D341Med (cell line): ENCODE measurements around the gene MCUR1.
"Not testable (repeated sequence)": the region's sequence is repeated elsewhere in the genome, so short reads cannot be mapped to it uniquely, and the experiment has no call there.

Source experiments
- DNase-seq: peaks from one replicate; pipeline ENCODE4 v3.0.0; 2012; ENCODE audit warnings: low spot score

Gene MCUR1

DNA sequence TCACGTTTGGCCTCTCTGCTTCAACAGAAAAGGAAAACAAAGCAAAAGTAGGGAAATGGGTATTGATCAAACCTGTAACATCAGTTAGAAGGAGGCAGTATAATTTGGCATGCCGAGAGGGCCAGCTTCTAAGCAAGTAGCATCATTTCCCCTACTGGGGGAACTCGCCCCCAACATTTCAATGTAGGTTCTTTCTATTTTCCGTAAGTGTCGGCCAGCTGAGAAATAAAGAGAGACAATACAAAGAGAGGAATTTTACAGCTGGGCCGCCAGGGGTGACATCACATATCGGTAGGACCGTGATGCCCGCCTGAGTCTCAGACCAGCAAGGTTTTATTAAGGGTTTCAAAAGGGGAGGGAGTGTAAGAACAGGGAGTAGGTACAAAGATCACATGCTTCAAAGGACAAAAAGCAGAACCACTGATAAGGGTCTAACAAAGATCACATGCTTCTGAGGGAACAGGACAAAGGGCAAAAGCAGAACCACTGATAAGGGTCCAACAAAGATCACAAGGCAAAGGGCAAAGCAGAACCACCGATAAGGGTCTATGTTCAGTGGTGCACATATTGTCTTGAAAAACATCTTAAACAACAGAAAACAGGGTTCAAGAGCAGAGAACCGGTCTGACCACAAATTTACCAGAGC lies 14.4 kb upstream of the MCUR1 start:
- DNase-seq: not testable (repeated sequence)

DNA sequence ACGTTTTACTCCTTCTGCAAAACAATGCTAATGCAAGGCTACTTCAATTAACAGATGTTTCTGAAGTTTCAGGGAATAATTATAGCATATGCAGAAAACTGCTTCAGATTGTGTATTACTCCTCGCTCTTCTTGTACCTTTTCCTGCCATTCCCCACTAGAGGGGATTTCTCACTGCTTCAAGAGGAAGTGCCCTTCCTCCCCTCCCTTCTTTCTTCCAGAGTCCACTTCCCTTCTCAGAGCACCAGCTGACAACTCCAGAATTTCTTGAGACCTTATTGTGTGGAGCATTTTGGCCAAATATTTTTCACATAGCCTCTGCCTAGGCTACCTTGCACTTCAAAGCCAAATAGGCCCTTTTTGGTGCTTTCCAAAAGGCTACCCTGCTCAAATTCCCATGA lies 12.7 kb upstream of the MCUR1 start:
- no peak for DNase-seq

DNA sequence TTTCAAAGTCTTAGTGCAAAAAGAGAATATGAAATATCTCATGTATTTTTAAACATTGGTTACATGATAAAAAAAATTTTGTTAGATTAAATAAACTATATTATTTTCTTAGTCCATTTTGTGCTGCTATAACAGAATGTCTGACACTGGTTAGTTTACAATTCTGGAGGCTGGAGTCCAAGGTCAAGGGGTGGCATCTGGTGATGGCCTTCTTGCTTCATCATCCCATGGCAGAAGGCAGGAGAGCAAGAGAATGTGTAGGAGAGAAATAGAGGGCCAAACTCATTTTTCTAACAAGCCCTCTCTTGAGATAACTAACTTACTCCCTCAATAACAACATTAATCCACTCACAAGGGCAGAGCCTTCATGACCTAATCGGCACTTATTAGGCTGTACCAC lies 11.5 kb upstream of the MCUR1 start:
- DNase-seq: no peak

DNA sequence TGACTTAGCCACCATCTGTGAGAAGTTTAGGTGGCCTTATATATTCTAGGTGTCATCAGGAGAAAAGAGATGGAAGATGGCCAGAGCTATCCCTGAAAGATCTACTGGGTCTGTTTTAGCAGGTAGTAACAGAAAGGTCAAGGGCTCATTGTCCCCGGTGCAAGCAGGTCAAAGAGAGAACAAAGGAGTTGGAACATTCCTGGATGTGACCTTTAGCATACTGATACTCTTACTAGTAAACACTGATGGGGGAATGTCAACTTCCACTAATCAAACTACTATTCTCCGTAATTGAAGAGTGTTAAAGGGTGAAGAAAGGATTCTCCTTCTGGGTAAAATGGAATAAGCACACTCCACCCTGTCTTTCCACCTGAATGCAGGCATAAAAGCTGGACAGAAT lies 4.0 kb upstream of the MCUR1 start:
- no peak for DNase-seq

DNA sequence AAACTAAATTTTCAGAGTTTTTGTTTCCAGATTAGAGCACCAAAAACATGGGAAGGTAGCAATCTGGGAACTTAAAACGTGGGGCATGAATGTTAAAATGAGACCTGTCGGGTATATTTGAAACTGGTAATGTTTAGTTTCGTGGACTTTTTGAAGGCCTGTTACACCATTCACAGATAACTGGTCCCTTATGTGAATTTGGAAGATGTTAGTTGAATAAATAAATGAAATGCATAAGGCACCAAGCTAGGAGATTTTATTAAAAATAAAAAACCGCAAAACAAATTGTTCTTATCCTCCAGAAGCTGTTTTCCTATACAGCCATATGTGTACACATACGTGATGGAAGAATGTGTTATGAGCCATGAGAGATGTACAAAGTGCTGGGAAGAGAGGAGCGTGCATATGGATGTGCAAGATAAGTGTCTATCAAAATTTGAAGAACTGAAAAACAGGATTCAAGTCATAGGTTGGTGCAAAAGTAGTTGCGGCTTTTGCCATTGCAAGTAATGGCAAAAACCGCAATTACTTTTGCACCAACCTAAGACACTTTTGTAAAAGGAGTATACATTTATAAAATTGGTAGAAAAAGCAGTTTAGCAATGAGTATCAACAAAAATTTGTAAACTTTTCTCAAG lies 700 bp upstream of the MCUR1 start:
- no peak for DNase-seq

DNA sequence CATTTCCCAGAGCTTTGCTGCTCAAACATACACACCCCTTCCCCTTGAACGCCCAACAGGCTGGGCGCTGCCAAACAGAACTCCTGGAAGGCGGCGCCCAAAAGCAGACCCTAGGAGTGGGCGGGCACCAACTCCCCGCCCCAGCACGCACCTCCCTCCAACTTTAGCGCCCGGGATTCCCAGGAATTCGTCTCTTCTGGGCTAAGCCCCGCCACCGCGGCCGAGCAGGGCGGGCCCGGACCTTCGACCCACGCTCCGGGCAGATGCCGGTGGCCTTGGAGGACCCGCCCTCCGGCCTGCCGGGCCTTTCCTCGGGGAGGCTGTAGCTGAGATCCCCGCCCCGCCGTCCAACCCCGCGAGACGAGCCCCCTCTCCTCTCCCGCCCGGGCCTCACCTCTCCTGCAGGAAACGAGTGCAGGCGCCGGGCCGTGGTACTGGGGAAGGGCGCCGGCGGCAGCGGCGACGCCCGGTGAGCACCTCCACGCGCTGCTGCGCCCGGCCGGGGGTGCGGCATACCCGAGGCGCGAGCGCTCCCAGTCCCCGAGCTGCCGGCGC lies 659 bp downstream of the MCUR1 start:
- DNase-seq: peak; percentile 87

DNA sequence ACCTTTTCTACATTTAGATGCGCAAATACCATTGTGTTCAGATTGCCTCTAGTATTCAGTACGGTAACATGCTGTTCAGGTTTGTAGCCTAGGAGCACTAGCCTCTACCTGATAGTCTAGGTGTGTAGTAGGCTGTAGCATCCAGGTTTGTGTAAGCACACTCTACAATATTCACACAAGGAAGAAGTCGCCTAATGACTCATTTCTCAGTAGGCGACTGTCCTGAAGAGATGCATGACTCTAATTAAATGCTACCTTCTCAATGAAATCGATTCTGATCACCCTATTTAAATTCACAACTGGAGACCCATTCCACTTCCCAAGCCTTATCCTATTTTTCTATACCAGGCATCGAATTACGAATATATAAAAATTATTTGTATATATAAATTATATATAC lies 1.3 kb downstream of the MCUR1 start:
- no peak for DNase-seq

DNA sequence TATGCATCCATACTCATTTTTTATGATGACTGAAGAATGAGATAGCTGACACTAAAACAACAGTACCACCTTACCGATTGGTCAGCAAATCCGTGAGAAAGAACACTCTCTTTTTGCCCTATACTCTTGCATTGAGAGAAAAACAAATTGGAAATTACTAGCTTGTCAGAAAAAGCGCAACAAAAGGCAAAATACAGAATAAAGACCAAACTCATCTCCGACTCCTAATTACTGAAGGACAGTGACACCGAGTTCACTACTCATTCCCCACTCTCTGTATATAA lies 2.1 kb downstream of the MCUR1 start:
- no peak for DNase-seq

DNA sequence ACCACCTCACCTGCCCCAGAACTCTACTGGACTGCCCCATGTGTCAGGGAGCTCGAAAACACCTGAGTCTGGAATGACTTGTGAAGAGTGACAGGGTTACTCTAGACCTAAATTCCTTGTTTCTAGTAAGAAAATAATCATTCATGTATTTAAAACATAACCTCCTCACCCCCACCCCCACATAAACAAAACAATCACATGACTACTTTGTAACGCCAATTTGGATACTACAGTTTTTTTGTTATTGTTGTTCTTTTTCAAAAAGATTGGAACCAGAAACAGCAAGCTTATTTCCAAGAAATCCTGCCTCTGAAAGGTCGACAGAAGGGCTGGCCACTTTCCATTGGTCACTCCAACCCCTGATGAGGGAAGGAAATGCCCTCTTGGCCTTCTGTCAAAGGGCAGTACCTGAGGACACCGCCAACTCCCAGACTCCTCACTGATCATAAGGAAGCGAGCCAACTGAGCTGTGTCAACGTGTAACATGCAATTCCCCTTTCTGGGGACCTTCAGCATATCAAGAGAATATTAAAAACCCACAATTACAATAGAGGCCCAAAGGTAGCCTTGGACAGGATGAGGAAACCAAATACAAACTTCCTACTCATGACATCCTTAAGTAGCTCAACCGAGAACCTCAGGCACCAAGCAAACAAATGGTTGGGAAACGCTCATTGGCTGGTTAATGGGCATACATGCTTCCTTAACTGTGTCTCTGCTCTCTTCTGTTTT lies 2.6 kb downstream of the MCUR1 start:
- DNase-seq: no peak

DNA sequence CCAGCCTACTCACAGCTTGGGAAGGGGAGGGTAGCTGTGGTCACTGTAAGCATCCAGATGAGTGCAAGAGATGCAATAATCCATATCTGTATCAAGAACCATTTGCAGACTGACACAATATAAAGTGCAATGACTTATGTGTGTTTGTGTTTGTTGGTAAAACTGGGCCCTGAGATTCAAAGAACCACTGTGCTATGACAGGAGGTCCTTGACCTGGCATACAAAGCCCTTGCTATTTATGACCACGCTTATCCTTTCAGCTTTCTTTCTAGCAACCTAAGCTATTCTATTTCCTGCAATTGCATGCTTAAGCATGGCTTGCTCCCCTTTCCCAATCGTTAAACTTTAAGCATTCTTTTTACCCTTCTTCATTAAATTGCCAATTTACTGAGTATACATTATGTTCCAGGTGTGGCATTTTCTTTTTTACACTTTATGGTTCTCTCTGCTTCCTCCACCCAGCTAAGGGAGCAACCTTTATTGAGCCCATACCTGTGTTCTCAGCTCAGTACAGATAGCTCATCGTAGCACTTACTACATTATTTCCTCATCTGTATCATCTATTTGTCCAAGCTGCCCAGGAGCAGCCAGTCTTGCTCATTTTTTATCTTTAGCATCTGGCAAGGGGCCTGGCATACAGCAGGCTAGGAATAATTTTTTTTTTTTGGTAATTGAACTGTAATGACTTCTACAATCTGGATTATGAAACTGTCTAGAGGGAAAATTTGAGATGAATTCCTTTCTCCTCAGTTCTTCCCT lies 3.5 kb downstream of the MCUR1 start:
- no peak for DNase-seq

DNA sequence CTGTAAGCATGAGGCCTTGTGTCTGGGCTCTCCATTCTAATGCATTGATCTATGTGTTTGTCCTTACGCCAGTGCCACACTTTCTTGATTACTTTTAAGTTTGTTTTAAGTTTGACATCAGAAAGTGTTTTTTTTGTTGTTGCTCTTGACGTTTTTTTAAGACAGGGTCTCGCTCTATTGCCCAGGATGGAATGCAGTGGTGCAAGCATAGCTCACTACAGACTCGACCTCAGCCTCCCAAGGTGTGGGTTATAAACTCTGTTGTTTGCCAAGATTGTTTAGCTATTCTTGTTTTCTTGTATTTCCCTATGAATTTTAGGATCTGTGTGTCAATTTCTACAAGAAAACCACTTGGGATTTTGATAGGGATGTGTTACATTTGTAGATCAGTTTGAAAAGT lies 5.6 kb downstream of the MCUR1 start:
- DNase-seq: no peak

DNA sequence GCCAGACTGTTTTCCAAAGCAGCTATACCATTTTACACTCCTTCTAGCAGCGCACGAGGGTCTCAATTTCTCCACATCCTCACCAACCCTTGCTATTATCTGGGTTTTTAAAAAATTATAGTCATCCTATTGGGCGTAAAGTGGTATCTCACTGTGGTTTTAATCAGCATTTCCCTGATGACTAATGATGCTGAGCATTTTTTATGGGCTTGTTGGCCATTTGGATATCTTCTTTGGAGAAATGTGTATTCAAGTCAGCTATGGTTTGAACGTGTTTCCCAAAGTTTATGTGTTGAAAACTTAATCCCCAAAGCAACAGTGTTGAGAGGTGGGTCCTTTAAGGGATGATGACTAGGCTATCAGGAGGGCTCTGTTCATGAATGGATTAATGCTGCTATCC lies 6.7 kb downstream of the MCUR1 start:
- no peak for DNase-seq

DNA sequence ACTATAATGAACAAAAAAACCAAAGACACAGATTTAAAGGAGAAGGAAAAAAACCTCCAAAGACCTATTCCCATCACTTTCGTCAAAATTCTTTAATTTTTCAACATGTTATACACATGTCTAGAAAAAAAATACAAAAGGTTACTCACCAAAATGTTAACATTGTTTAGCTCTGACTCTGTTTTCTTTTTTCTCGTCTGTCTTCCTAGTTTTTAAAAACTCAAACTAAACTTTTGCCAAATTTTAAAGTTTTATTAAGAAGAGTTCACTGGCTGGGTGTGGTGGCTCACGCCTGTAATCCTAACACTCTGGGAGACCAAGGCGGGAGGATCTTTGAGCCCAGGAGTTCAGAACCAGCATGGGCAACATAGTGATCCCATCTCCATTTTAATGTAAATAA lies 10.8 kb downstream of the MCUR1 start:
- no peak for DNase-seq

DNA sequence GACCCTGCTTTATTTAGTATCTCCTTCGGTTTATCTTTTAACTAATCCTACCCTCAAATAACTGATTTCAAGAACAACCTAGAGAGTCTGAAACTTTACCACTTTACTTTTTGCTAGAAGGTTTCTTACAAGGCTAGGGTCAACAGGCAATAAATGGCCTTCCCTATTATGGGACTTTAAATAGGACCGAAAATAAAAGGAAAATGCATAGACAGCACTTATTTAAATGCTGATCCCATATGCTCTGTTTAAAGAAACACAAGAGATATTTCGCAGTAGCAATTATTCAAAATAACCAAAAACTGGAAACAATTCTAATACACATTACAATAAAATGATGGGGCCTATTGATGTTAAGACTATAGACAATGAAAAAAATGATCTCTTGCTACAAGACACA lies 13.7 kb downstream of the MCUR1 start:
- DNase-seq: no peak

DNA sequence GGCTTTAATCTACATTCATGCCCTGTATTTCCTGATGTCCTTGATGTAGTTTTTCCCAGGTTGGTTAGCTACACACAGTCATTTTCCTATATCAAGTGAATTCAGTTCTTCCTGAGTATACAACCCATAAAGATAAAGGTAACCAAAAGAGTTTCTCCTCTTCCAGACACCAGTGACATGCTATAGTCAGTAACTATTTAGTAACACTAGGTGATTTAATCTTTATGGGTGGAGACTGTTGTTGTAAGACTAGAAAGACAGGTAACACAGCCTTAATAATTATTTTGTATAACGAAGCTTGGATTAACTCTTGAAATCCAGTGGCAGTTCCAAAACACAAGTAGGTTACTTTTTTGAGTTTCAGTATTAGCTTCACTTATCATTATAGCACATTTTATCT lies 17.6 kb downstream of the MCUR1 start:
- no peak for DNase-seq

DNA sequence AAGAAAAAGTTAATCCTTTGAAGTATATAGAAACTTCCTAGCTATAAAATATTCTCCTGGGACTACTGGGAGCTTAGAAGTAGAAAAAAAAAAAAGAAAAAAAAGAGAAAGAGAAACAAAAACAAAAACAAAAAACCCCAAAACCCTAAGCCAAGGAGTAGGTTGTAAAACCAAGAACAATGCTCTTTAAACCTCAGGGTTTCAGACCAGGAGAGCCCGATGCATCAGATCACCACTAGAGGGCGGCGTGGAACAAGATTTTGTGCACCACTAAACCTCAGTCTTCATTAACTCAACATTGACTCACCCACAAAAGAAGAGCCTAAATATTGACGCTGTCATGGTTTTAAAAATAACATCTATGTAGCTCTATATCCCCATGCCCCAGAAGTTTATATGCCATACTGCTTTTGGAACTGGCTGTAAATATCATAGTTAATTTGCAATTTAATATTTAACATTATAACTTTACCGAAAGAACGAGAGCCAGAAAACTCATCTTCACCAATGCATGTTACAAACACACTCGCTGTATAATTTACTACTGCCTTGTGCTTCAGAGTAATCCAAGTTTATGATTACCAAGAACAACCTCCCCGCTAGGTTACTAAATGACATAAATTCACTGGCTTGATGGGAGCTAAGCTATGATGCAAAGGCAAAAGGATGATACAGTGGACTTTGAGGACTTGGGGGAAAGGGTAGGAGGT lies 19.2 kb downstream of the MCUR1 start:
- peak; percentile 77 for DNase-seq

DNA sequence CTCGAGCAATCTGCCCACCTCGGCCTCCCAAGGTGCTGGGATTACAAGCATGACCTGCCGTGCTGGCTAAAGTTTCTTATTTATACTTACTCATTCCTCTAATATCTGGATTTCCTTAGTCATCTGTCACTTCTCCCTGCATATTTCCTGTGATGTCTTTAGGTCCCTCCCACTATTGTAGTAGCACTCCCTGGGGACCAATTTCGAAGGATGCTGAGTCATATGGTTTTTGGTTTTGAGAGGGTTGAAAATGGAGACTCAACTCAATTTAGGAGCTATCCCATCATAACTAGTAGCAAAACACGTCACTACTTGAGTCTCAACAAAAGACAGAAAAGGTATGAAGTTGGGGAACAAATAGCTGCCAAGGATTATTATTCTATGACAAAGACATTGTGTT lies 20.2 kb downstream of the MCUR1 start:
- no peak for DNase-seq

DNA sequence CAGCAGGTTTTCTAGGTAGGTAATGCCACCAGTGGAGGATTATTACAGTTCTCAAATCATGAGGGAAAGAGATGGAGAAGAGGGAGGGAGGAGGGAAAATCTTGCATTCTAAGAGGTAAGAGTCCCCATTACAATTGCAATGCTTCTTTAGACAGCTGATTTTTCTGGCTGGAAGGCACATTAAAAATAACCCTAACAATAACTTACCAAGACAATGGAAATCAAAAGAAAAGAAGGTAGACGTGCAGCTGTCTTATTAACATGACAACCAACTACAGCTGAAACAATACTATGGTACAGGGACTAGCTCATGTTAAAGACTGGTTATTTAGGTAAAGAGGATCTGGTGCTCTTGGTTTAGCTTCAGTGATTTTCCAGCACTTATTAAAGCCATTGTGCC lies 24.6 kb downstream of the MCUR1 start:
- no peak for DNase-seq

DNA sequence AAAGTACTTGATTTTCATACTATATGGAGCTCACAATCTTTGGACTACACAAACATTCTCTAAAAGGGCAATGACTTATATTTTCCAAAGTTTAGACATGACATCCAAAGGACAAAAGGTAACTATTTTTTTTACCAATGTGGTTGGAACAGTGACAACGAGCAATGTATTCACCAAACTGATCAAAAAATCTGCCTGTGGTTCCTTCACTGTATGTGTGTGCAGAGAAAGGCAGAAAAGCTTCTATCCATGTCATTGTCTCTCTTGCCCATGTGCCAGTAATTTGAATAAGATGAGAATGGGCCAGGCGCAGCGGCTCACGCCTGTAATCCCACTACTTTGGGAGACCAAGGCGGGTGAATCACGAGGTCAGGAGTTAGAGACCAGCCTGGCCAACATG lies 25.5 kb downstream of the MCUR1 start:
- DNase-seq: no peak

DNA sequence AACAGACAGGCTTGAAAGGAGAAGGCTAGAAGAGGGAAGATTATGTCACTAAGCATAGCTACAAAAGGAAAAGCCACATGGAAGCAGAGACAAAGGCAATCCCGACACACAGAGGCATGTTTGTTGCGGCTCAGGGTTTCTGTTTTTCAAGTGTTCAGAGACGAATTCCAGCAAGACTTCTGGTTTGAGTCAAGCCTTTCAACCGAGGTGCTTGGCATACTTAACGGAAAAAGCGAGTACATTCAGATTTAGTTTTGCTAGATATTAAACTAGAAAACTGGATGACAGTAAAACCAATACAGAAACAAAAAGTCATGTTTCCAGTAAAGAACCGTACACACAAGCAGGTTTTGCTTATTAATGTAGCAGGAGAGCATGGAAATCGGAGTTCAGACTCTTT lies 27.2 kb downstream of the MCUR1 start:
- no peak for DNase-seq

DNA sequence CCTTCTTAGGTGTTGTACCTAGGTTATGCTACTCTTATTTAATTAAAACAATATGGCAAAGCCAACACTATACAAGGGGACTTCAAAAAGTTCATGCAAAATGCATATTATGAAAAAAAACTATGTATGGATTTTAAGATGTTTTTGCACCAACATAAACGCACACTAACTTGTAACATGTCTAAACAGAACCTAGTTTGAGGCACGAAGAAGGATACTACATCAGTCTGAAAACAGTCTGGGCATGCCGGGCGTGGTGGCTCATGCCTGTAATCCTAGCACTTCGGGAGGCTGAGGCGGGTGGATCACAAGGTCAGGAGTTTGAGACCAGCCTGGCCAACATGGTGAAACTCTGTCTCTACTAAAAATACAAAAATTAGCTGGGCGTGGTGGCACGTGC lies 34.2 kb downstream of the MCUR1 start:
- not testable (repeated sequence) for DNase-seq

DNA sequence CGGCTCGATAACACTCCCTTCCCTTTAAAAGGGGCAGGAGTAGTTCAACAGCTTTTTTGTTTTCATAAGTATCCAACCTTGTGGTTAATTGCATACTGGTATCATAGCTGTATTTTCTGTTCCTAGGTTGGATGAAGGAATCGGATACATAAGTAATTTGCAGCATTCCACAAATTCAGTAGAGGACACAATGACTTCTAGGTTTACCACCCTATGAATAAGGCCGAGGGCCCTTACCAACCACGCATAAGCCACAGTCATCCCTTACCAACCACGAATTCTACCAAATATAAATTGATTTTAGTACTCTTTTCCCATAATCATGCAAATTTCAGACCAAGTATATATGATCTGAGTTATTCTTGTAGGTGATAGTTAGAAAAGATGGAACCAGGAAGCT lies 36.3 kb downstream of the MCUR1 start:
- no peak for DNase-seq
